ENCODE measurements around the gene LIG4. TPM values are rescaled to one million over a fixed set of nuclear protein-coding genes. Genes with fewer than 3 reads are reported as not detected.

Gene LIG4
- total RNA-seq, 2 experiments from 2014 or later: 8.3 to 9.1 TPM

DNA sequence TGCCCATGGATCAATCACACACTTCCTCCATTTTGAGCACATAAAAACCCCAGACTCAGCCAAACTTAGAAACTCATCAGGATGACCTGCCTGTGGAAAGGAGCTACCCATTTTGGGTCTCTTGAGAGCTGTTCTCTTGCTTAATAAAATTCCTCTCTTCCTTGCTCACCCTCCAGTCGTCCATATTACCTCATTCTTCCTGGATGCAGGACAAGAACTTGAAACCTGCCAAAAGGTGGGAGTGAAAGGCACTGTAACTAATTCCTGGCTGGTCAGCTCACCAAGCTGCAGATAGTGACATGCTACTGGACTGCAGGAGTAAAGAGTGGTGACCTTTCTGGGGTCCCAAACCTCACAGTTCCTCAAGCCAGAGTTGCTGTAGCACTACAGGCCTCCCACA is 20.2 kb downstream of the LIG4 start:
- ChIA-PET CTCF (no interaction called here), POLR2A (interaction anchor here (0.7 kb wide), 1 partner anchor 20 kb away, joined by 3 read pairs; no protein-coding TSS in a partner anchor)

DNA sequence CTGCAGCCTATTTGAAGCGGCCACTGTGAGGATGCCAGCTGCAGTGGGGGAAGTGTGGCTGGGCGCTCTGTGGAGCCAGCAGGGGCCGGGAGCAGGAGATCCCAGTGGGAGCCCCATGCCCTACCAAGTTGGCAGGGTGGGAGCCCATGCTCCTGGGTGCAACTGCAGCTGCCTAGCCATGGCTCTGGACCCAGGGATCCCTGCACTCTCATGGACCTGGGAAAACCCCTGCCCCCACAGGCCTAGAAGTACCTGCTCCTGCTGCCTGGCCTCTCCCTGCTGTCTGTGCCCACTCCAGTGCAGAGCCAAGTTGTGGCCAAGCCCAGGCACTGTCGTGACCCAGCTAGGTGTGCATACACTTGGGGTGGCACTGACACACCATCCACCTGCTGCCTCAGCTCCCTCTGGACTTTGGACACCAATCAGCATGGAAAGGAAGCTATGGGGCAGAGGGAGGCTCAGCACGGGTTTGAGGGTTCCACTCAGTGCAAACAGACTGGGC is 20.9 kb downstream of the LIG4 start:
- ChIA-PET CTCF (no interaction called here), POLR2A (no interaction called here)

DNA sequence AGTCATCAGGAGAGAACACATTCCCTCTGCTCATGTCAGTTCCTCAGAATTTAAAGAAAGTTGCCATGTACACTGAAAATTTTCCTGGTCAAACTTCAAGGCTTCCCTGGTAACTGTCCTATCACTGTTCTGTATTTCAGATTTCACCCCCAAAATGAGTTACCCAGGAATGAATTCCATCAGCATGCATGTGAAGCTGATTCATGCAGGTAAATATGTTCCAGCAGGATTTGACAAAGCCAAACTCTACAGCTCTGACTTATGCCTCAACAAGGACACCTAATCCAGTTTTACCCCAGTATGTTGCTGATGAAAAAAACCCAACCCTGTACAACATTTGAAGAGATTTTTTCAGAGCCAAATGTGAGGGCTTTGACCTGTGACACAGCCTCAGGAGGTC is 21.5 kb downstream of the LIG4 start:
- ChIA-PET CTCF (interaction anchor here (1.3 kb wide), 1 partner anchor 8 kb away, joined by 5 read pairs; no protein-coding TSS in a partner anchor), POLR2A (no interaction called here)

DNA sequence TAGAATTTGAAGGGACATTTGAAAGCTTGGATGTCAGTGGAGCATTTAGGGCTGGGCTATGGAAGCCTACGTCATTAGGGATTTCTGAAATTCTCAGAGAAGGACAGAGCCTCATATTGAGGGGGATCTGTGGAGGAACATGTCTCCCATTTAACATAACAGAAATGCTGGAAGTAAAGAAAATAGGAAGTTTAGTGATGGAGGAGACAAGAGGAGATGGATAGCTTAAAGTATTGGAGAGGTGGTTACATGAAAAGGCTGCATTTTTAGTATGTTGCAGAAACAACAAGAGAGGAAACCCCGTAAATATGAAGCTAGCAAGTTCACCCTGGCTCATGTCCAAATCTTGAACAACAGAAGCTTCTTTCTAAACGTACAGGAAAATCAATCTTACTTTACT is 24.4 kb downstream of the LIG4 start:
- POLR2A ChIA-PET: no interaction called here

DNA sequence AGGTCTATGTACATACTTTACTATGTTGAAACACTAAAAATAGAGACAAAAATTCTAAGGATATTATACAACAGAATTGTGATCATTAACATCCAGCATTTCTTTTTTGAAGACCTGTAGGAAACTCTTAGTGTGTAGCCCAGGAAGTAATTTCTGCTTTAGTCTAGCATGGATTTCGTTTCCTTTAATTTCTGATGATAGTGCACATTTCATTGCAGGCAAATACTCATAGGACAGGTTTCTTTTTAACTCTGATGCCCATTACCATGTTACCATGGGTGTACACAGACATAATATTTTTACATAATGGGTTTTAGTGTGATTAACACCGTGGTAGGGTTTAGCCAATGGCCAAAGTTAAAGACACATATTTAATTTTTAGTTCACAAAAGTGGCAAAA is 27.1 kb downstream of the LIG4 start:
- ChIA-PET POLR2A (no interaction called here), CTCF (no interaction called here)

More for the DNA sequence above, 24.4 kb downstream of the LIG4 start:
- CTCF ChIA-PET: no interaction called here

DNA sequence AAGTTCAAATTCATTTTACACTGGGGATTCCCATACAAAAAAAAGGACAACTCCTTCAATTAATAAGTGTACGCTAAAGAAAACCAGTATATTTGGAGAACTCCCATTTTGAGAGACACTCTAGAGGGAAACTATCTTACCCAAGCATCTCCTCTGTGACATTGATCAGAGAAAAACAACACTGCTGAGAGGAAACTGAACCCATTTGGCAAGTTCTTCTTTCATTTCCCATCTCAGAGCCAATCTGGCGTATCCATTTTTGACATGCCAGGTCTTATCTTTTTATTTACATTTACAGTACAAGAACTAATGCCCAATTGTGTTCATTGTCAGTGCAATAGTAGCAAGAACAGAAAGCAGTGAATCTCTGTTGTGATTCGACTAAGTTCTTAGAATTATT is 30.1 kb downstream of the LIG4 start:
- POLR2A ChIA-PET: no interaction called here
- CTCF ChIA-PET: no interaction called here

DNA sequence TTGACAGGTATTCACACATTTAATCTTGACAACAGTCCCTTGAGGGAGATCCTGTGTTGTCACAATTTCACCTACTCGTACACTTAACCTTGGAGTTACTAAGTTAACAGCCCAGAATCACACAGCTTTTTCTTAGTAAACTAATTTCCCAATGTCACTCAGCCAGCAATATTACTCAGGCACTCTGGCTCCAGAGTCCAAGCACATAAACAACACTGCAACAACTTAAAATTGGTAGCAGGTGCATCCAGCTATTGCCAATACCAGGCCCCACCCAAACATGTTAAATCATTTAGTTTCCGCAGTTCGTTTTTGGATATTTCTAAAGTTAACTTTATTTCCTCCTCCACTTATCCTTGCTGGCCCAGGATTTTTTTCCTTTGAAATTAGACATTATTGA is 32.7 kb downstream of the LIG4 start:
- POLR2A ChIA-PET: no interaction called here
- CTCF ChIA-PET: no interaction called here

DNA sequence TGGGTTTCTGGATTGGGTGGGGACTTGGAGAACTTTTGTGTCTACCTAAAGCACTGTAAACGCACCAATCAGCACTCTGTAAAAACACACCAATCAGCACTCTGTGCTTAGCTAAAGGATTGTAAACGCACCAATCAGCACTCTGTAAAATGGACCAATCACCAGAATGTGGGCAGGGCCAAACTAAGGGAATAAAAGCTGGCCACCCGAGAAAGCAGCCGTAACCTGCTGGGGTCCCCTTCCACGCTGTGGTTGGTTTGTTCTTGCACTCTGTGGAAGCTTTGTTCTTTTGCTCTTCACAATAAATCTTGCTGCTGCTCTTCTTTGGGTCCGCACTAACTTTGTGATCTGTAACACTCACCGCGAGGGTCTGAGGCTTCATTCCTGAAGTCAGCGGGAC is 37.3 kb downstream of the LIG4 start:
- CTCF ChIA-PET: no interaction called here

DNA sequence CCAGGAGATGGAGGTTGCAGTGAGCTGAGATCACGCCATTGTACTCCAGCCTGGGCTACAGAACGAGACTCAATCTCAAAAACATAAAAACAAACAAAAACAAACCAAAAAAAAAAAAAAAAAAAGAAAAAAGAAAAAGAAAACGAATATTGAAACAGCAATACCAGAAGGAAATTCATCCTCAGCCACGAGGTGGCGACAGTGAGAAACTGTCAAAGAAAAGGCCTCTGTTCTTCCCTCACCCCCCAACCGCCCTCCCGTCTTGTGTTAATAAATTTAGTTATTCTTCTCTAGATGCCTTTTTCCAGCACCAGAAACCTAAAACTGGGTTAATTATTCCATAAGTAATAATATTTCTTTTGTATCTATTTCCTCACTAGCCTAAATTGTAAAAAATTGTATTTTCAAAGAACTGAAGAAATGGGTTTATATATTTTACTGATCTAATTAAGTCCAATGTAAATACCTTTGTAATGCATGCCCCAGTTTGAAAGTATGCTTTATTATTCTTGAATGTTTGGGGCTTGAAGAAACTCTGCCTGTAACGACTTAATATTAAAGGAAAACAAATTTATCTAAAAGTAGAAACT is 38.6 kb downstream of the LIG4 start:
- ChIA-PET CTCF (no interaction called here), POLR2A (no interaction called here)

More for the DNA sequence above, 37.3 kb downstream of the LIG4 start:
- POLR2A ChIA-PET: no interaction called here

DNA sequence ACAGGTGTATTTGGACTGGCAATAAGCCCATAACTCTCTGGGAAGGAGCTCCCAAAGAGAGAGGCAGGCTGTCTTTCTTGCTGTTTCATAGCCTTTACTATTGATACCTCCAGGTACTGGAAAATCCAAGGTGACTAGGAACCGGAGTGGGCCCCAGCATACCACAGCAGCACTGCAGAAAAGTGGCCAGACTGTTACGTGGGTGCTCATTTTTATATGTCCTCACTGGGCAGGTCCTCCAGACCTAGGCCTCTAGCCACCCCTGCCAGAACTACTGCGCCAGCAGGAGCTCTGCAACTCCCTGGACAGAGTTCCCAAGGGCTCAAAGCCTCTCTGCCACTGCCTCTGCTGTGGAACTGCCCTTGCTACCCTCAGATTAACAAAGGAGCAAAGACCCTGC is 46.4 kb downstream of the LIG4 start:
- CTCF ChIA-PET: interaction anchor here (1.0 kb wide), 1 partner anchor 13 kb away, joined by 3 read pairs; no protein-coding TSS in a partner anchor
- POLR2A ChIA-PET: no interaction called here

DNA sequence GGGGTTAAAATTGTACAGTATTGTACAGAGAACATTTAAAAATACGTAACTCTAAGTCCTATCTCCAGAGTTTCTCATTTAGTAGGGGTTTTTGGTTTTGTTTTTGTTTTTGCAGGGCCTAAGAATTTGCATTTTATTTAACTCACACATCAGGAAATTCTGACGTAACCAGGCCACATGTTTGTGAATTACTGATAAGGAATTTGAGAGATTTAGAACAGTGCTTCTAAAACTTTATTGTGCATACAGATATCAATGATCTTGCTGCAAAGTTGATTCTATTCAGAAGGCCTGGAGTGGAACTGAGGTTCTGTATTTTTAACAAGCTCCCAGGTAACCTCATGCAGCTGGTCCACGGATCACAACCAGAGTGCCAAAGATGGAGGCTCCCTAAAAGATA is 49.3 kb downstream of the LIG4 start:
- ChIA-PET CTCF (interaction anchor here (1.7 kb wide), 1 partner anchor 10 kb away, joined by 6 read pairs; no protein-coding TSS in a partner anchor), POLR2A (no interaction called here)

DNA sequence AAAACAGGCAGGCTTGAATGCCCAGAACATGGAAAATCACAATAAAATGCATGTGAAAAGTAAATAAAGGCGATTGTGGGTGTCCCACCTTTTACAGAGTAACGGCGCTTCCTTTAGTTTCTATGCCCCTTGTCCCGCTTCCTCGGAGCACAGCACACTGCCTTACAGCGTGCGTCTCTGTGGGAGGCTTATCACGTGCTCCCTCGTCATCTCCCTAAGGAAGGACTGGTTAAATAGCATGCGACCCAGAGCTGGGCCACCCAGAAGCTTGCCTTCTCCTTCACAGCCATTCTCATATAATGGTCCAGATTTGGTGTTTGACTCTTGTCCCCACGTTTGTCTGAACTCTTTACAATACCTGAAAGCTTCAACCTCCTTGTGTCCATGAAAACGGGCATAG is 56.6 kb downstream of the LIG4 start:
- ChIA-PET POLR2A (no interaction called here), CTCF (no interaction called here)

Other genes starting within 250 kb of the LIG4 start
- gene ABHD13, start 2.9 kb upstream of the LIG4 start, total RNA-seq: 1 to 10 TPM; 5.3 to 5.6 TPM
- gene TNFSF13B, start 54.2 kb upstream of the LIG4 start, total RNA-seq: under 1 TPM; 0.53 to 0.71 TPM

Measured in activated CD8-positive, alpha-beta memory T cell treated with anti-CD3 and anti-CD28 coated beads for 36 hours (primary cell).